Endothelial cell of umbilical vein (primary cell): Measurements from ENCODE around the gene PANX2.

Experiments used
- CTCF ChIP-seq, 2 donors: IDR thresholded peaks; 1 replicate in 1 of 2; 2 replicates in 1 of 2; pipeline ENCODE4 v1.5.1; 2011; ENCODE audit warnings: low read length in 2 of 2, mild to moderate bottlenecking in 2 of 2, moderate library complexity in 2 of 2, control low read depth in 1 of 2, inconsistent platforms in 1 of 2, low read depth in 1 of 2; ENCODE audit not compliant: insufficient read depth in 1 of 2; ENCODE audit errors: extremely low read depth in 1 of 2
- POLR2AphosphoS5 ChIP-seq: IDR thresholded peaks from 2 replicates; pipeline ENCODE4 v1.6.1; 2012; ENCODE audit warnings: low read depth, mild to moderate bottlenecking, control low read depth, low read length, moderate library complexity; ENCODE audit not compliant: insufficient read depth
- TF ChIP-seq, protein P1 (sequence below): IDR thresholded peaks from 2 replicates; pipeline ENCODE4 v1.6.1; 2011; ENCODE audit not compliant: insufficient read depth, insufficient read length

- TF ChIP-seq, protein P1, sequence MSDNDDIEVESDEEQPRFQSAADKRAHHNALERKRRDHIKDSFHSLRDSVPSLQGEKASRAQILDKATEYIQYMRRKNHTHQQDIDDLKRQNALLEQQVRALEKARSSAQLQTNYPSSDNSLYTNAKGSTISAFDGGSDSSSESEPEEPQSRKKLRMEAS = no peak
- TF ChIP-seq CTCF (IDR thresholded peaks at IDR 0.05; ENCODE audit: extremely low read depth in 1 of 2, insufficient read depth in 1 of 2, low read depth in 1 of 2, low read length in 2 of 2) = no peak
- no peak for TF ChIP-seq POLR2AphosphoS5
Observed at GRCh38 chr22:50131894-50132293, 38.6 kb upstream of the PANX2 start.
